NB4 (cell line): ENCODE data around the gene ROR2.

ENCODE experiments used
- DNase-seq: peaks from one replicate; pipeline ENCODE4 v3.0.0; 2010; ENCODE audit warnings: low read depth
- H3K4me3 ChIP-seq: one replicate; pipeline ENCODE4 v1.5.1; 2011; ENCODE audit warnings: mild to moderate bottlenecking, low read depth, low read length, moderate library complexity
- MAX ChIP-seq: IDR thresholded peaks from 2 replicates; pipeline ENCODE4 v1.6.1; 2011; ENCODE audit warnings: low read depth, low read length
- MYC ChIP-seq: IDR thresholded peaks from 2 replicates; pipeline ENCODE4 v1.6.1; 2011; ENCODE audit warnings: low read depth, low read length
- POLR2A ChIP-seq: IDR thresholded peaks from 2 replicates; pipeline ENCODE4 v1.6.1; 2011; ENCODE audit warnings: mild to moderate bottlenecking; ENCODE audit not compliant: insufficient read length; ENCODE audit errors: extremely low read depth
- TF ChIP-seq, protein P1 (sequence below): IDR thresholded peaks from one replicate; pipeline ENCODE4 v1.5.1; 2012; ENCODE audit warnings: low read depth, low read length

ROR2 gene

GRCh38 chr9:91927922-91928510, 22.0 kb downstream of the ROR2 start:
- no peak overlapping the region for H3K4me3 ChIP-seq
- TF ChIP-seq MYC = no peak
- TF ChIP-seq MAX = no peak
- TF ChIP-seq, protein P1, sequence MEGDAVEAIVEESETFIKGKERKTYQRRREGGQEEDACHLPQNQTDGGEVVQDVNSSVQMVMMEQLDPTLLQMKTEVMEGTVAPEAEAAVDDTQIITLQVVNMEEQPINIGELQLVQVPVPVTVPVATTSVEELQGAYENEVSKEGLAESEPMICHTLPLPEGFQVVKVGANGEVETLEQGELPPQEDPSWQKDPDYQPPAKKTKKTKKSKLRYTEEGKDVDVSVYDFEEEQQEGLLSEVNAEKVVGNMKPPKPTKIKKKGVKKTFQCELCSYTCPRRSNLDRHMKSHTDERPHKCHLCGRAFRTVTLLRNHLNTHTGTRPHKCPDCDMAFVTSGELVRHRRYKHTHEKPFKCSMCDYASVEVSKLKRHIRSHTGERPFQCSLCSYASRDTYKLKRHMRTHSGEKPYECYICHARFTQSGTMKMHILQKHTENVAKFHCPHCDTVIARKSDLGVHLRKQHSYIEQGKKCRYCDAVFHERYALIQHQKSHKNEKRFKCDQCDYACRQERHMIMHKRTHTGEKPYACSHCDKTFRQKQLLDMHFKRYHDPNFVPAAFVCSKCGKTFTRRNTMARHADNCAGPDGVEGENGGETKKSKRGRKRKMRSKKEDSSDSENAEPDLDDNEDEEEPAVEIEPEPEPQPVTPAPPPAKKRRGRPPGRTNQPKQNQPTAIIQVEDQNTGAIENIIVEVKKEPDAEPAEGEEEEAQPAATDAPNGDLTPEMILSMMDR = no peak
- TF ChIP-seq POLR2A = no peak
- DNase-seq = no peak

DNA sequence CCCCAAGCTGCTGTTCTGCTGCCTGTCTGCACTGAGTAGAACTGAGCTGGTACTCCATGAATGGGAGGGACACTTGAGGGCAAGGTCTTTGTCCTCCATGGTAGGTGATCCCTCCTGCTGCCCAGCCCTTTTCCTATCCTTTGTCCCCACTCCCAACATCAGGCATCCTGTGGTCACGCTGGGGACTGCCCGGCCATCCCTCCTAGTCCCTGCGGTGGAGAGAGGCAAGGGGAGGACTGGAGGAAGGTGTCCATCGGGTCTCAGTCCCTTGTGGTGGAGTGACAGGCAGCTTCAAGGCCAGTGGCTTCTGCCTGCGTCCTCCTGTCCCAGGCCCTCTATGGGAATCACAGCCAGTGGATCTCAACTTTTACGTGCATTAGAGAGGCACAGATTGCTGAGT, 25.9 kb downstream of the ROR2 start:
- H3K4me3 ChIP-seq = no peak overlapping the region
- no peak for DNase-seq
- TF ChIP-seq POLR2A = no peak
- TF ChIP-seq, protein P1 = no peak

GRCh38 chr9:91923145-91923544, 26.9 kb downstream of the ROR2 start:
- TF ChIP-seq MAX (no peak), MYC (no peak), POLR2A (no peak)
- TF ChIP-seq, protein P1 = no peak
- no peak overlapping the region for H3K4me3 ChIP-seq
- no peak for DNase-seq

- no peak for DNase-seq
- H3K4me3 ChIP-seq = no peak overlapping the region
- TF ChIP-seq, protein P1 = no peak
- TF ChIP-seq MAX = no peak
- TF ChIP-seq MYC = no peak
- no peak for TF ChIP-seq POLR2A
Measured at GRCh38 chr9:91921371-91921770, 28.7 kb downstream of the ROR2 start.

- TF ChIP-seq POLR2A (no peak), MAX (no peak)
- TF ChIP-seq, protein P1 = no peak
- H3K4me3 ChIP-seq = no peak overlapping the region
- DNase-seq = no peak
Measured at GRCh38 chr9:91920630-91921350, 29.2 kb downstream of the ROR2 start.

GRCh38 chr9:91919621-91920020, 30.4 kb downstream of the ROR2 start:
- DNase-seq = no peak
- no peak overlapping the region for H3K4me3 ChIP-seq
- no peak for TF ChIP-seq MAX
- no peak for TF ChIP-seq MYC
